H9 (cell line): ENCODE measurements around the gene ORMDL1. TPM values are rescaled to one million over a fixed set of nuclear protein-coding genes. Genes with fewer than 3 reads are reported as not detected.

ENCODE experiments used
- DNase-seq: peaks from one replicate; pipeline ENCODE4 v3.0.0-alpha.2; 2017
- H2AFZ ChIP-seq: one replicate; pipeline ENCODE4 v1.6.1; 2013; ENCODE audit warnings: mild to moderate bottlenecking, low read length, control low read depth, moderate library complexity
- H2AK5ac ChIP-seq: 2 replicates; pipeline ENCODE4 v1.6.1; 2013; ENCODE audit warnings: low read length, control low read depth, mixed read lengths; ENCODE audit not compliant: insufficient read length
- H2BK120ac ChIP-seq: one replicate; pipeline ENCODE4 v1.6.1; 2013; ENCODE audit warnings: low read depth, mild to moderate bottlenecking, low read length, control low read depth, inconsistent platforms; ENCODE audit not compliant: poor library complexity, severe bottlenecking
- H2BK12ac ChIP-seq: 2 replicates; pipeline ENCODE4 v1.6.1; 2013; ENCODE audit warnings: low read length, control low read depth, mixed read lengths, low read depth; ENCODE audit not compliant: insufficient read length
- H2BK15ac ChIP-seq: 2 replicates; pipeline ENCODE4 v1.6.1; 2013; ENCODE audit warnings: low read depth, low read length, control low read depth
- H2BK20ac ChIP-seq: one replicate; pipeline ENCODE4 v1.6.1; 2013; ENCODE audit warnings: low read depth, mild to moderate bottlenecking, low read length, control low read depth, inconsistent platforms; ENCODE audit not compliant: poor library complexity, severe bottlenecking
- H2BK5ac ChIP-seq: 2 replicates; pipeline ENCODE4 v1.6.1; 2013; ENCODE audit warnings: low read length, control low read depth, mixed read lengths; ENCODE audit not compliant: insufficient read length
- H3K14ac ChIP-seq: 2 replicates; pipeline ENCODE4 v1.6.1; 2013; ENCODE audit warnings: low read length, control low read depth; ENCODE audit not compliant: insufficient read depth
- H3K18ac ChIP-seq: 2 replicates; pipeline ENCODE4 v1.6.1; 2013; ENCODE audit warnings: low read depth, mild to moderate bottlenecking, mixed read lengths, low read length, control low read depth; ENCODE audit not compliant: insufficient read length
- H3K23ac ChIP-seq: 2 replicates; pipeline ENCODE4 v1.6.1; 2013; ENCODE audit warnings: low read length, control low read depth, mixed read lengths, low read depth; ENCODE audit not compliant: insufficient read length
- H3K23me2 ChIP-seq: 2 replicates; pipeline ENCODE4 v1.6.1; 2013; ENCODE audit warnings: low read depth, mild to moderate bottlenecking, mixed read lengths, low read length, control low read depth; ENCODE audit not compliant: insufficient read length, poor library complexity, severe bottlenecking
- H3K27ac ChIP-seq: 2 replicates; pipeline ENCODE4 v1.5.1; 2013; ENCODE audit warnings: low read length, control low read depth, mixed read lengths, low read depth; ENCODE audit not compliant: insufficient read length
- H3K27me3 ChIP-seq: 2 replicates; pipeline ENCODE4 v1.6.1; 2013; ENCODE audit warnings: low read length, control low read depth, inconsistent platforms; ENCODE audit not compliant: insufficient read depth
- H3K4ac ChIP-seq: 2 replicates; pipeline ENCODE4 v1.6.1; 2013; ENCODE audit warnings: low read depth, mild to moderate bottlenecking, control low read depth, inconsistent platforms, low read length, moderate library complexity
- H3K4me1 ChIP-seq: 2 replicates; pipeline ENCODE4 v1.6.1; 2013; ENCODE audit warnings: low read length, control low read depth, inconsistent platforms; ENCODE audit not compliant: insufficient read depth
- H3K4me2 ChIP-seq: 2 replicates; pipeline ENCODE4 v1.6.1; 2013; ENCODE audit warnings: low read length, control low read depth, mixed read lengths; ENCODE audit not compliant: insufficient read length, insufficient read depth
- H3K56ac ChIP-seq: 2 replicates; pipeline ENCODE4 v1.6.1; 2013; ENCODE audit warnings: low read depth, mild to moderate bottlenecking, mixed read lengths, low read length, control low read depth; ENCODE audit not compliant: insufficient read length
- H3K79me1 ChIP-seq: 2 replicates; pipeline ENCODE4 v1.6.1; 2013; ENCODE audit warnings: low read depth, mild to moderate bottlenecking, moderate library complexity, low read length, control low read depth, inconsistent platforms; ENCODE audit not compliant: insufficient read depth, poor library complexity, severe bottlenecking
- H3K79me2 ChIP-seq: 2 replicates; pipeline ENCODE4 v1.6.1; 2013; ENCODE audit warnings: low read length, control low read depth, inconsistent platforms; ENCODE audit not compliant: insufficient read depth
- H3K9ac ChIP-seq: 2 replicates; pipeline ENCODE4 v1.6.1; 2013; ENCODE audit warnings: low read length, control low read depth, mixed read lengths; ENCODE audit not compliant: insufficient read length; ENCODE audit errors: extremely low read depth
- H3K9me3 ChIP-seq: one replicate; pipeline ENCODE4 v1.6.1; 2013; ENCODE audit warnings: low read depth, low read length, inconsistent platforms; ENCODE audit not compliant: control insufficient read depth
- H3T11ph ChIP-seq: one replicate; pipeline ENCODE4 v1.6.1; 2013; ENCODE audit warnings: mild to moderate bottlenecking, low read length, control low read depth, inconsistent platforms
- H4K20me1 ChIP-seq: one replicate; pipeline ENCODE4 v1.6.1; 2013; ENCODE audit not compliant: control insufficient read depth, insufficient read length, insufficient read depth
- H4K5ac ChIP-seq: 2 replicates; pipeline ENCODE4 v1.6.1; 2013; ENCODE audit warnings: low read depth, mild to moderate bottlenecking, mixed read lengths, low read length, control low read depth; ENCODE audit not compliant: insufficient read length
- H4K8ac ChIP-seq: replicated peaks from 2 replicates; pipeline ENCODE4 v1.6.1; 2013; ENCODE audit warnings: low read length, control low read depth, mixed read lengths, low read depth; ENCODE audit not compliant: insufficient read length
- H4K91ac ChIP-seq: 2 replicates; pipeline ENCODE4 v1.6.1; 2013; ENCODE audit warnings: low read depth, mild to moderate bottlenecking, moderate library complexity, mixed read lengths, low read length, control low read depth; ENCODE audit not compliant: insufficient read length
- H3K27ac Mint-ChIP-seq, 3 experiments: 2 replicates in 2 of 3; 3 replicates in 1 of 3; pipeline ENCODE4 v1.8.0; 2020 to 2021; ENCODE audit warnings: mixed read lengths in 3 of 3, mild to moderate bottlenecking in 1 of 3, moderate library complexity in 1 of 3
- H3K27me3 Mint-ChIP-seq: 2 replicates; pipeline ENCODE4 v1.8.0; 2021; ENCODE audit warnings: low read depth, mild to moderate bottlenecking, moderate library complexity, mixed read lengths
- H3K36me3 Mint-ChIP-seq, 3 experiments: 2 replicates in 2 of 3; 3 replicates in 1 of 3; pipeline ENCODE4 v1.8.0; 2020 to 2021; ENCODE audit warnings: low read depth in 3 of 3, mixed read lengths in 3 of 3; ENCODE audit not compliant: insufficient read depth in 1 of 3
- H3K4me1 Mint-ChIP-seq, 2 experiments: 2 replicates each; pipeline ENCODE4 v1.8.0; 2020; ENCODE audit warnings: mixed read lengths in 2 of 2
- H3K4me3 Mint-ChIP-seq, 2 experiments: 2 replicates in 1 of 2; 3 replicates in 1 of 2; pipeline ENCODE4 v1.8.0; 2020 to 2021; ENCODE audit warnings: mild to moderate bottlenecking in 2 of 2, mixed read lengths in 2 of 2, moderate library complexity in 1 of 2
- H3K9me3 Mint-ChIP-seq, 2 experiments: 2 replicates in 1 of 2; 3 replicates in 1 of 2; pipeline ENCODE4 v1.8.0; 2020; ENCODE audit warnings: mild to moderate bottlenecking in 2 of 2, mixed read lengths in 2 of 2, moderate library complexity in 1 of 2
- CTCF ChIP-seq: fragments of 200-600 bp; sonication (generic); conservative IDR thresholded peaks from 3 replicates; pipeline ENCODE4 v1.8.0; 2021; ENCODE audit warnings: antibody characterized with exemption, mild to moderate bottlenecking
- WGBS: extraction: QIAGEN DNeasy Blood & Tissue Kit; methylation state at CpG from one replicate; pipeline ENCODE4 v1.1.7; 2013; ENCODE audit warnings: missing lambda C conversion rate, low lambda C conversion rate, mixed read lengths; ENCODE audit not compliant: insufficient read length; ENCODE audit errors: extremely low coverage; 5-methylcytosine and 5-hydroxymethylcytosine counted together
- total RNA-seq: library from RNA; stranded (reverse); gene quantifications from 2 replicates; pipeline ENCODE4 v1.2.1, GENCODE V29; 2021

Gene ORMDL1
- total RNA-seq, 1 experiment from 2014 or later, result 59.7 TPM

GRCh38 chr2:189803431-189803830 lies 19.3 kb upstream of the ORMDL1 start:
- H3K4me1 Mint-ChIP-seq, result no peaks in the 10 kb centered on the region
- peaks cover 9 to 34% (median 21%) of the 10 kb centered on the region in 3 experiments; a peak in 5 of 7 replicates for H3K36me3 Mint-ChIP-seq
- H2BK15ac ChIP-seq, result no peak overlapping the region
- TF ChIP-seq CTCF, result no peak
- H3K4ac ChIP-seq, result no peak overlapping the region
- no peaks in the 10 kb centered on the region for H3K23me2 ChIP-seq
- H4K8ac ChIP-seq, result no peak overlapping the region
- H2BK5ac ChIP-seq, result no peak overlapping the region
- H3K27ac Mint-ChIP-seq, result no peak overlapping the region
- H4K91ac ChIP-seq, result no peak overlapping the region
- no peak overlapping the region for H2BK120ac ChIP-seq
- H2BK20ac ChIP-seq, result no peak overlapping the region
- no peaks in the 10 kb centered on the region for H4K20me1 ChIP-seq
- H3K56ac ChIP-seq, result no peak overlapping the region
- no peaks in the 10 kb centered on the region for H3K9me3 Mint-ChIP-seq
- no peak overlapping the region for H3K4me3 Mint-ChIP-seq
- H3K4me2 ChIP-seq, result no peak overlapping the region
- H3K27ac ChIP-seq, result no peak overlapping the region
- no peak overlapping the region for H3K14ac ChIP-seq
- no peak overlapping the region for H3K23ac ChIP-seq
- H2BK12ac ChIP-seq, result no peak overlapping the region
- H3K79me1 ChIP-seq, result no peaks in the 10 kb centered on the region
- H3K79me2 ChIP-seq, result no peaks in the 10 kb centered on the region
- no peak overlapping the region for H3K18ac ChIP-seq
- H4K5ac ChIP-seq, result no peak overlapping the region
- no peak overlapping the region for H3T11ph ChIP-seq
- DNase-seq, result no peak
- WGBS, result no CpG with 5 or more reads among the region's 3 CpGs
- no peak overlapping the region for H2AK5ac ChIP-seq
- H3K9me3 ChIP-seq, result no peaks in the 10 kb centered on the region
- H2AFZ ChIP-seq, result no peak overlapping the region
- no peaks in the 10 kb centered on the region for H3K27me3 Mint-ChIP-seq
- H3K27me3 ChIP-seq, result no peaks in the 10 kb centered on the region
- H3K4me1 ChIP-seq, result no peaks in the 10 kb centered on the region
- H3K9ac ChIP-seq, result no peak overlapping the region
